Activated CD8-positive, alpha-beta memory T cell treated with anti-CD3 and anti-CD28 coated beads, Interleukin-2, amount 50 U/mL, for 24 hours (primary cell): Measurements from ENCODE around the gene LRBA.
"Not testable (repeated sequence)": the region's sequence is repeated elsewhere in the genome, so short reads cannot be mapped to it uniquely, and the experiment has no call there.

Source experiments
- DNase-seq: peaks from one replicate; pipeline ENCODE4 v3.0.0-alpha.2; 2020; ENCODE audit errors: extremely low read depth

Gene LRBA

GRCh38 chr4:150943818-150944217 lies 71.3 kb downstream of the LRBA start:
- no peak for DNase-seq

GRCh38 chr4:150943126-150943525 lies 72.0 kb downstream of the LRBA start:
- DNase-seq = no peak

GRCh38 chr4:150942539-150942938 lies 72.5 kb downstream of the LRBA start:
- DNase-seq = no peak

GRCh38 chr4:150940123-150940522 lies 75.0 kb downstream of the LRBA start:
- DNase-seq = no peak

GRCh38 chr4:150939530-150939929 lies 75.6 kb downstream of the LRBA start:
- no peak for DNase-seq

- no peak for DNase-seq
Observed at GRCh38 chr4:150938873-150939499, 76.1 kb downstream of the LRBA start.

- no peak for DNase-seq
Observed at GRCh38 chr4:150938417-150938816, 76.7 kb downstream of the LRBA start.

GRCh38 chr4:150934022-150934421 lies 81.1 kb downstream of the LRBA start:
- no peak for DNase-seq

GRCh38 chr4:150931796-150932195 lies 83.3 kb downstream of the LRBA start:
- DNase-seq = no peak

GRCh38 chr4:150931005-150931404 lies 84.1 kb downstream of the LRBA start:
- DNase-seq = no peak

- no peak for DNase-seq
Observed at GRCh38 chr4:150923945-150924344, 91.1 kb downstream of the LRBA start.

- not testable (repeated sequence) for DNase-seq
Observed at GRCh38 chr4:150921486-150921885, 93.6 kb downstream of the LRBA start.

- not testable (repeated sequence) for DNase-seq
Observed at GRCh38 chr4:150918562-150918961, 96.5 kb downstream of the LRBA start.

- DNase-seq = no peak
Observed at GRCh38 chr4:150911326-150911725, 103.8 kb downstream of the LRBA start.

GRCh38 chr4:150909116-150909515 lies 106.0 kb downstream of the LRBA start:
- no peak for DNase-seq

GRCh38 chr4:150906987-150907633 lies 108.0 kb downstream of the LRBA start:
- no peak for DNase-seq

GRCh38 chr4:150904671-150905070 lies 110.4 kb downstream of the LRBA start:
- no peak for DNase-seq

GRCh38 chr4:150903603-150904002 lies 111.5 kb downstream of the LRBA start:
- no peak for DNase-seq

GRCh38 chr4:150896497-150896896 lies 118.6 kb downstream of the LRBA start:
- no peak for DNase-seq

GRCh38 chr4:150890246-150890645 lies 124.8 kb downstream of the LRBA start:
- DNase-seq = no peak

- no peak for DNase-seq
Observed at GRCh38 chr4:150889306-150889705, 125.8 kb downstream of the LRBA start.

- no peak for DNase-seq
Observed at GRCh38 chr4:150888625-150889024, 126.5 kb downstream of the LRBA start.

GRCh38 chr4:150888217-150888616 lies 126.9 kb downstream of the LRBA start:
- no peak for DNase-seq

GRCh38 chr4:150886597-150886996 lies 128.5 kb downstream of the LRBA start:
- DNase-seq = no peak
